GM12891 (cell line): ENCODE data around the gene F2R.
"Not testable (repeated sequence)": the region's sequence is repeated elsewhere in the genome, so short reads cannot be mapped to it uniquely, and the experiment has no call there.

Source experiments
- DNase-seq: peaks from one replicate; pipeline ENCODE4 v3.0.0; 2011; ENCODE audit warnings: low spot score; ENCODE audit not compliant: insufficient read length
- FAIRE-seq: peaks from 2 replicates; lab custom pipeline; 2011; peaks lifted over from hg19 to GRCh38; lab: Jason Lieb, UNC
- PAX5 ChIP-seq: IDR thresholded peaks from 2 replicates; pipeline ENCODE4 v1.6.1; 2011; ENCODE audit warnings: low read length, moderate library complexity, mild to moderate bottlenecking; ENCODE audit not compliant: insufficient read depth, severe bottlenecking
- POLR2A ChIP-seq: IDR thresholded peaks from 2 replicates; pipeline ENCODE4 v1.6.1; 2011; ENCODE audit warnings: low read depth, low read length, control low read depth
- POLR2AphosphoS5 ChIP-seq: IDR thresholded peaks from 2 replicates; pipeline ENCODE4 v1.6.1; 2011; ENCODE audit warnings: low read depth, low read length, control low read depth
- POU2F2 ChIP-seq: IDR thresholded peaks from 2 replicates; pipeline ENCODE4 v1.6.1; 2011; ENCODE audit warnings: low read depth, mild to moderate bottlenecking, control low read depth, low read length, moderate library complexity
- SPI1 ChIP-seq: IDR thresholded peaks from 2 replicates; pipeline ENCODE4 v1.6.1; 2011; ENCODE audit warnings: low read depth, low read length, control low read depth
- TAF1 ChIP-seq: IDR thresholded peaks from 2 replicates; pipeline ENCODE4 v1.6.1; 2011; ENCODE audit warnings: low read depth, low read length, control low read depth

F2R gene

DNA sequence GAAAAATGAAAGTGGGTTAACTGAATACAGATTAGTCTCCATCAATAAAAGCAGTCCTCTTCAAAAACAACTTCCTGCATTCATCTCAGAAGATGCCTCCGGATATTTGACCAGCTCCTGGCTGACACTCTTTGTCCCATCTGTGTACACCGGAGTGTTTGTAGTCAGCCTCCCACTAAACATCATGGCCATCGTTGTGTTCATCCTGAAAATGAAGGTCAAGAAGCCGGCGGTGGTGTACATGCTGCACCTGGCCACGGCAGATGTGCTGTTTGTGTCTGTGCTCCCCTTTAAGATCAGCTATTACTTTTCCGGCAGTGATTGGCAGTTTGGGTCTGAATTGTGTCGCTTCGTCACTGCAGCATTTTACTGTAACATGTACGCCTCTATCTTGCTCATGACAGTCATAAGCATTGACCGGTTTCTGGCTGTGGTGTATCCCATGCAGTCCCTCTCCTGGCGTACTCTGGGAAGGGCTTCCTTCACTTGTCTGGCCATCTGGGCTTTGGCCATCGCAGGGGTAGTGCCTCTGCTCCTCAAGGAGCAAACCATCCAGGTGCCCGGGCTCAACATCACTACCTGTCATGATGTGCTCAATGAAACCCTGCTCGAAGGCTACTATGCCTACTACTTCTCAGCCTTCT is 16.6 kb downstream of the F2R start:
- no peak for FAIRE-seq
- no peak for DNase-seq
- TF ChIP-seq PAX5 (no peak), SPI1 (no peak), POLR2AphosphoS5 (no peak), POLR2A (no peak), POU2F2 (no peak), TAF1 (no peak)

DNA sequence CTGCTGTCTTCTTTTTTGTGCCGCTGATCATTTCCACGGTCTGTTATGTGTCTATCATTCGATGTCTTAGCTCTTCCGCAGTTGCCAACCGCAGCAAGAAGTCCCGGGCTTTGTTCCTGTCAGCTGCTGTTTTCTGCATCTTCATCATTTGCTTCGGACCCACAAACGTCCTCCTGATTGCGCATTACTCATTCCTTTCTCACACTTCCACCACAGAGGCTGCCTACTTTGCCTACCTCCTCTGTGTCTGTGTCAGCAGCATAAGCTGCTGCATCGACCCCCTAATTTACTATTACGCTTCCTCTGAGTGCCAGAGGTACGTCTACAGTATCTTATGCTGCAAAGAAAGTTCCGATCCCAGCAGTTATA is 17.1 kb downstream of the F2R start:
- FAIRE-seq (no peak), DNase-seq (no peak)
- TF ChIP-seq PAX5 (no peak), TAF1 (no peak), SPI1 (no peak), POLR2A (no peak), POLR2AphosphoS5 (no peak), POU2F2 (no peak)

DNA sequence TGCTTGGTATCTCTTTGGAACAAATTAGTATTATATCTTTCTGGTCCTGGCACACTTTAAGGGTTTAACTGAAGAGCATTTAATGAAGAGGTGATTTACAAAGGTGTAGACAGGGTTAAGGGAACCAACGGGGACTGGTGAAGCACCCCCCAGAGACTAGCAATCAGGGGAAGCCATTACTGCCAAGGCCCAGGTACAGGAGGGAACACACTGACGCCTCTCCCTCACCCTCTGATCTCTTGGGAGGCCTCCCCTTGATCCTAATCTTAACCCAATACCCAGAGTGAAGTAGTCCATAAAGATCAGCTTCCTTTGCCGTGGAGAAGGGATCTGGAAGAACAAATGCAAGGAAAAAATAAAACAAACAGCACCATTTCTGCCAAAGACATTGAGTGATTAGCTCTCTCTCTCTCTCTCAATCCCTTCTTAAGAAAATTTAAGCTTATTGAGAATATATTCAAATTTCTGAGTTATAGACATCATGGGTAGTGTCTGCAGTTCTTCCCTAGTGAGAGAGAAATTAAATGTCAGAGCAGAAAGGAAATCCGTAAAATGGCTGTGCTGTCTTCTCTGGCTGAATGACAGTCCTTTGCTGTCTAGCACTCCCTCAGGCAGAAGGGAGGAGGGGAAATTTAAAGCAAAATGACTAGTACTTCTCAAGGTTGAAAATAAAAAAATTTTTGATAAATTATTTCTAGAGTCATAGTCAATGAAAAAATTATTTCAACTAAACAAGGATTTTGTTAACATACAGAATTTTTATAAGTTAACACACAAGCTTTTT is 20.0 kb downstream of the F2R start:
- DNase-seq (no peak), FAIRE-seq (no peak)
- TF ChIP-seq POLR2A (no peak), PAX5 (no peak)

DNA sequence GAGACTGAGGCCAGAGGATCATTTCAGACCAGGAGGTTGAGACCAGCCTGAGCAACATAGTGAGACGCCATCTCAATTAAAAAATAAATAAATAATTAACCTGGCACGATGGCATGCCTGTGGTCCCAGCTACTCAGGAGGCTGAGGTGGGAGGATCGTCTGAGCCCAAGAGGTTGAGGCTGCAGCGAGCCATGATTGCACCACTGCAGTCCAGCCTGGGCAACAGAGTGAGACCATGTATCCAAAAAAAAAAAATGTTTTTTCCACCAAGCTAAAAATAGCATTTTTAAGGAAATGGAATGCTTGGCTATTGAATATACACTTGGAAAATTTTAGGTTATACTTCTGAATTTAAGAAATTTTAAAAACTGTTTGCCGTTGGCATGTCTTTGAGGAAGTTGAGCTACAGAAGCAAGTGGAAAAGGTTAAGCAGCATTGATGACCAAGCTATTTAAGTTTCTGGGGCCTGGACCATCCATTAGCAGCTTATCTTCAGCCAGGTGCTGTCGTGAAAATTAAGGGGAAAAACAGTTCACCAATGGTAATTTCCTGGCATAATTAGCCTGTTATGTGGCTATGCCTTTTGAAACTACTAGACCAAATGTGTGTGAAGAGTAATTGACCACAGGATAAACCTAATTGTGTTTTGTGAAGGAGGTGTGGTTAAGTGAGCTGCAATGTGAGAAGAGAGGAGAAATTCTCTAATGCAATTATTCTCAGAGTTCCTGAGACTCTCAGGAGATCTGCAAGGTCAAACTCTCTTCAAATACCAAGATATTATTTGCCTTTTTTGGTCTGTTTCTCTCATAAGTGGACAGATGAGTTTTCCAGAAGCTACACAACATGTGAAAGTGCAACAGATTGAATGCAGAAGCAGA is 21.0 kb downstream of the F2R start:
- no peak for DNase-seq
- peak; percentile 33 for FAIRE-seq
- TF ChIP-seq PAX5 (no peak), POU2F2 (peak; percentile 26; the same call in 1 of the 2 replicates)

DNA sequence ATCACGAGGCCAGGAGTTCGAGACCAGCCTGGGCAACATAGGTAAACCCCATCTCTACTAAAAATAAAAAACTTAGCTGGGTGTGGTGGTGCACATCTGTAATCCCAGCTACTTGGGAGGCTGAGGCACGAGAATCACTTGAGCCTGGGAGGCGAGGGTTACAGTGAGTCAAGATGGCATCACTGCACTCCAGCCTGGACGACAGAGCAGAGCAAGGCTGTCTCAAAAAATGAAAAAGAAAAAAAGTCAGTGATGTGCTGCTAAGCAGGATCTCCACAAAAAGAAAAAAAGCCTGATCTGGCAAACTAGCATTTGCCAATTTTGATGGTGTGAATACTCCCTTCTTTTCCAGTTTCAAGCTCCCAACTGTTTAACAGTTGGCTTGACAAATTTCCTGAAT is 21.9 kb downstream of the F2R start:
- TF ChIP-seq POU2F2 (no peak), TAF1 (no peak), POLR2AphosphoS5 (no peak), SPI1 (no peak), POLR2A (no peak), PAX5 (no peak)
- DNase-seq (no peak), FAIRE-seq (no peak)

DNA sequence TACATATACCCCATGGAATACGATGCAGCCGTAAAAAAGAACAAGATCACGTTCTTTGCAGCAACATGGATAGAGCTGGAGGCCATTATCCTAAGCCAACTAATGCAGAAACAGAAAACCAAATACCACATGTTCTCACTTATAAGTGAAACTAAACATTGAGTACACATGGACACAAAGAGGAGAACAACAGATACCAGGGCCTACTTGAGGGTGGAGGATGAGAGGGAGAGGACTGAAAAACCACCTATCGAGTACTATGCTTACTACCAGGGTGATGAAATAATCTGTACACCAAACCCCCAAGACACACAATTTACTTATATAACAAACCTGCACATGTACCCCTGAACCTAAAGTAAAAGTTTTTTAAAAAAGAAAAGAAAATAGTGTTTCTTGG is 25.6 kb downstream of the F2R start:
- not testable (repeated sequence) for FAIRE-seq, DNase-seq

DNA sequence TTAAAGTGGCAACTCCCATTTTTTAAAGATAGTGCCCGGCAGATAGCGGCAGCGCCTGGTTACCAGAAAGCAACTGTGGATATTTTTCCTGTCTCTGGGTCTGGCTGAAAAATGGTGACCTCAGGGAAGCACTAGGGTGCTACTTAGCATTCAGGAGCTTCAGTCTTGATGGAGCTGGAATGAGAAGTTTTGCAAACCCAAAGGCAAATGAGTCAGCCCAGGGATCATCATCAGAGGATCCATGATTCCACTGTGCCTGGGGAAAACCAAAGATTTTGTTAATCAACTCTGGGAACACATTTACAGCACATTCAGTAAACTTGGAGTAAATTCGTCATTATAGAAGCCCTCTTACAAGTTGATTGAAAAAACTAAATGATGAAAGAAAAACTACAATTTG is 26.7 kb downstream of the F2R start:
- no peak for TF ChIP-seq POLR2AphosphoS5
- no peak for TF ChIP-seq PAX5
- no peak for TF ChIP-seq TAF1
- TF ChIP-seq POU2F2 = no peak
- no peak for TF ChIP-seq SPI1
- TF ChIP-seq POLR2A = no peak
- FAIRE-seq (no peak), DNase-seq (no peak)

DNA sequence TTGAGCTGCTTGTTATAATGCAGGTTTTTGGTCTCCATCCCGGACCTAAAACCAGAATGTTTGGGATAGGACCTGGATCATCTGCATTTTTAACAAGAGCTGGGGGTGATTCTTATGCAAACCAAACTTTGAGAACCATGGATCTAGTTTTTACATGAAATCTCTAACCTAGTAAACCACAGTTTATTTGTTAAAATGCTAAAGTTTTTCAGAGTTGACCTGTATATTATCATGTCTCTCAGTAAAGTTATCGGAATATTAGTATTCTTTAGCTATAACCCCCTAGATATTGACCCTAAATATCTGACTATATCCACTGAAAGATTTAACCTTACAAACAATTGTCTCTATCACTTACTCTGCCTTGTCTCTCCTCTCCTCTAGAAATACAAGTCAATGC is 28.7 kb downstream of the F2R start:
- TF ChIP-seq PAX5 (no peak), SPI1 (no peak), POLR2AphosphoS5 (no peak), TAF1 (no peak), POU2F2 (no peak), POLR2A (no peak)
- FAIRE-seq = no peak
- DNase-seq = no peak

DNA sequence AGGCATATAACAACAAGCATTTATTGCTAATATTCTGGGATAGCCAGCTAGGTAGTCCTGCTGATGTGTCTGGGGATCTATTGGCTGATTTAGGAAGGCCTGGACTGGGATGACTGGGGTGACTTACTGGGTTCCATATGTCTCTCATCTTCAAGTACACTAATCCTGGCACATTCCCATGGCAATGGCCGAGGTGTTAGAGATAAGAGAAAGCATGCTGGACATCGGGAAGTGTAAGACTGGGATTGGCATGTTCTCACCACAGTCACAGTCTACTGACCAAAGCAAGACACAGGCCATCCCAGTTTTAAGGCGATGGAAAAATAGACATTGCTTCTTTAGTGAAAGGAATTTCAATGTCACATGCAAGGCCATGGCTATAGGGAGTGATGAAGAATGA is 29.7 kb downstream of the F2R start:
- no peak for FAIRE-seq
- DNase-seq = no peak
- no peak for TF ChIP-seq POU2F2
- no peak for TF ChIP-seq PAX5
- no peak for TF ChIP-seq POLR2AphosphoS5
- TF ChIP-seq SPI1 = no peak
- no peak for TF ChIP-seq TAF1
- no peak for TF ChIP-seq POLR2A

DNA sequence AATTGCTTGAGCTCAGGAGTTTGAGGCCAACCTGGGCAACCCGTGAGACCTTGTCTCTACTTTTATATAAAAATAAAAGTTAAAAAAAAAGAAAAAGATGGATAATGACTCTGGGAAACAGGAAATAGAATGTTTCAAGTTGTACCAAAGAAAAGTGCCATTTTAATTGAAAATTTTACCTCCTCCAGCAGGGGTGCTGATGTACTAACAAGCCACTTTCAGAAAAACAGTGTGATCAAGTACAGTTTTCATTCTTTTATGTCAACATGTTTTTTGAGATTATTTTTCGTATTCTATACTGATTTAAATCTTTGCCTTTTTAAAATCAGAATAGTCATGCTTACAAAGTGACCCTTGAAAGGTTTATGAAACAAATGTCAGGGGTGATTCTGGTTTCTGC is 30.8 kb downstream of the F2R start:
- FAIRE-seq = no peak
- no peak for DNase-seq
- TF ChIP-seq SPI1 = no peak
- no peak for TF ChIP-seq TAF1
- TF ChIP-seq POLR2A = no peak
- TF ChIP-seq POLR2AphosphoS5 = no peak
- no peak for TF ChIP-seq PAX5
- TF ChIP-seq POU2F2 = no peak
